DND-41 (cell line): ENCODE data around the gene SUB1.

Source experiments
- CTCF ChIP-seq: IDR thresholded peaks from 2 replicates; pipeline ENCODE4 v1.5.1; 2012; ENCODE audit warnings: borderline replicate concordance, low read length, moderate library complexity, mild to moderate bottlenecking; ENCODE audit not compliant: poor library complexity, severe bottlenecking; ENCODE audit errors: extremely low read depth
- EZH2 ChIP-seq: IDR thresholded peaks from 3 replicates; pipeline ENCODE4 v1.6.1; 2012; ENCODE audit warnings: borderline replicate concordance, low read depth, mild to moderate bottlenecking, moderate library complexity, low read length, inconsistent platforms; ENCODE audit not compliant: severe bottlenecking

- no peak for TF ChIP-seq CTCF
- TF ChIP-seq EZH2, result no peak
Measured at GRCh38 chr5:32651638-32652037, 66.3 kb downstream of the SUB1 start.
